HepG2 (cell line): ENCODE data around the gene SMAD3. TPM values are rescaled to one million over a fixed set of nuclear protein-coding genes. Genes with fewer than 3 reads are reported as not detected.

Experiments used
- ATAC-seq: fragments of 200-7000 bp; cut with Tn5 transposase; 3 replicates; pipeline ENCODE4 v1.9.1; 2020; ENCODE audit warnings: mild to moderate bottlenecking, moderate library complexity
- BruUV-seq: library from RNA; stranded (reverse); fragments of 400-500 nt; replicated peaks from 2 replicates; lab custom pipeline; 2021; lab: Mats Ljungman, UMichigan
- CTCF ChIA-PET: fragments of 300-600 bp; formaldehyde crosslinking; extraction: SDS; loops from one replicate; lab custom pipeline; 2021; ENCODE audit warnings: low total read pairs, inconsistent platforms, low intra/inter-chr PET ratio; lab: Yijun Ruan, JAX
- POLR2A ChIA-PET: fragments of 350-600 bp; sonication (Branson Sonifier 250); formaldehyde crosslinking; loops from one replicate; lab custom pipeline; 2020; ENCODE audit warnings: antibody characterized with exemption, inconsistent platforms; lab: Yijun Ruan, JAX
- DNase-seq: peaks from one replicate; pipeline ENCODE4 v3.0.0-alpha.2; 2015; ENCODE audit warnings: low spot score
- FAIRE-seq: peaks from 3 replicates; lab custom pipeline; 2011; peaks lifted over from hg19 to GRCh38; lab: Jason Lieb, UNC
- H2AFZ ChIP-seq: one replicate; pipeline ENCODE4 v1.6.1; 2011; ENCODE audit warnings: low read length, inconsistent platforms
- H3K27ac ChIP-seq: fragments of 300-600 bp; 3 replicates; pipeline ENCODE4 v1.8.0; 2011; ENCODE audit warnings: mixed run types, mild to moderate bottlenecking, mixed read lengths, low read length, inconsistent platforms; ENCODE audit not compliant: insufficient read depth; ENCODE audit errors: extremely low read length
- H3K27me3 ChIP-seq, 2 experiments: fragments of 200-600 bp in 1 of 2; 2 replicates in 1 of 2; 3 replicates in 1 of 2; pipeline versions ENCODE4 v1.6.0 to v1.8.0; 2011; ENCODE audit warnings: low read length in 2 of 2, mild to moderate bottlenecking in 2 of 2, moderate library complexity in 2 of 2, inconsistent platforms in 1 of 2; ENCODE audit not compliant: insufficient read depth in 2 of 2, control insufficient read depth in 1 of 2
- H3K36me3 ChIP-seq, 2 experiments: fragments of 200-600 bp in 1 of 2; replicated peaks in 1 of 2; 2 replicates in 1 of 2; 3 replicates in 1 of 2; pipeline versions ENCODE4 v1.5.1 to v1.8.0; 2011; ENCODE audit warnings: low read length in 2 of 2, inconsistent platforms in 1 of 2; ENCODE audit not compliant: insufficient read depth in 2 of 2, control insufficient read depth in 1 of 2
- H3K4me1 ChIP-seq: 2 replicates; pipeline ENCODE4 v1.5.1; 2012; ENCODE audit warnings: low read length, inconsistent platforms; ENCODE audit not compliant: insufficient read depth
- H3K4me2 ChIP-seq: 2 replicates; pipeline ENCODE4 v1.6.0; 2011; ENCODE audit warnings: low read depth, low read length, inconsistent platforms
- H3K4me3 ChIP-seq, 3 experiments: fragments of 200-600 bp in 1 of 3; sonication (generic), shearing (Covaris generic) in 1 of 3; replicated peaks in 1 of 3; 2 replicates each; pipeline ENCODE4 v1.5.1; 2011 to 2016; ENCODE audit warnings: low read length in 3 of 3, inconsistent platforms in 2 of 3, low read depth in 2 of 3, mild to moderate bottlenecking in 2 of 3, control low read depth in 1 of 3, mixed read lengths in 1 of 3; ENCODE audit not compliant: insufficient read depth in 1 of 3
- H3K79me2 ChIP-seq: one replicate; pipeline ENCODE4 v1.6.1; 2011; ENCODE audit warnings: low read length, inconsistent platforms; ENCODE audit not compliant: insufficient read depth
- H3K9ac ChIP-seq: 2 replicates; pipeline ENCODE4 v1.6.0; 2011; ENCODE audit warnings: mild to moderate bottlenecking, low read depth, low read length, inconsistent platforms; ENCODE audit not compliant: insufficient read depth
- H3K9me3 ChIP-seq: 2 replicates; pipeline ENCODE4 v1.5.1; 2012; ENCODE audit warnings: mild to moderate bottlenecking, low read length
- H4K20me1 ChIP-seq: 2 replicates; pipeline ENCODE4 v1.6.0; 2011; ENCODE audit warnings: inconsistent platforms, mild to moderate bottlenecking, low read length, moderate library complexity; ENCODE audit not compliant: insufficient read depth
- BHLHE40 ChIP-seq: IDR thresholded peaks from 2 replicates; pipeline ENCODE4 v1.6.1; 2011; ENCODE audit warnings: low read length, improper control_type of control experiment
- CEBPZ ChIP-seq: IDR thresholded peaks from 2 replicates; pipeline ENCODE4 v1.6.1; 2012; ENCODE audit warnings: low read length, improper control_type of control experiment
- EEA1 ChIP-seq: sonication (generic); formaldehyde crosslinking; IDR thresholded peaks from 2 replicates; pipeline ENCODE4 v1.5.1; 2020; ENCODE audit warnings: mild to moderate bottlenecking, missing genetic modification reagents, borderline replicate concordance
- GATA4 ChIP-seq: sonication (generic); IDR thresholded peaks from 2 replicates; pipeline ENCODE4 v1.6.1; 2016; ENCODE audit warnings: antibody characterized with exemption, low read depth, borderline replicate concordance
- GATAD1 ChIP-seq: IDR thresholded peaks from 2 replicates; pipeline ENCODE4 v1.6.1; 2016; ENCODE audit warnings: missing genetic modification reagents, missing compliant biosample characterization
- KMT2B ChIP-seq: IDR thresholded peaks from 2 replicates; pipeline ENCODE4 v1.6.1; 2016; ENCODE audit warnings: missing genetic modification reagents, missing compliant biosample characterization
- MED1 ChIP-seq: sonication (generic); formaldehyde crosslinking; IDR thresholded peaks from 2 replicates; pipeline ENCODE4 v1.4.0; 2020; ENCODE audit warnings: missing genetic modification reagents
- NFKB2 ChIP-seq: sonication (generic); formaldehyde crosslinking; IDR thresholded peaks from 2 replicates; pipeline ENCODE4 v1.4.0; 2020; ENCODE audit warnings: missing genetic modification reagents, borderline replicate concordance
- NR3C1 ChIP-seq: sonication (generic); formaldehyde crosslinking; IDR thresholded peaks from 2 replicates; pipeline ENCODE4 v1.4.0; 2020; ENCODE audit warnings: missing genetic modification reagents
- PAWR ChIP-seq: sonication (generic); formaldehyde crosslinking; IDR thresholded peaks from 2 replicates; pipeline ENCODE4 v1.4.0; 2020; ENCODE audit warnings: missing genetic modification reagents, mild to moderate bottlenecking, borderline replicate concordance
- SP140L ChIP-seq: sonication (generic); formaldehyde crosslinking; IDR thresholded peaks from 2 replicates; pipeline ENCODE4 v1.4.0; 2020; ENCODE audit warnings: missing genetic modification reagents, borderline replicate concordance
- XBP1 ChIP-seq: sonication (generic); formaldehyde crosslinking; IDR thresholded peaks from 2 replicates; pipeline ENCODE4 v1.5.0; 2020; ENCODE audit warnings: missing genetic modification reagents
- ZNF138 ChIP-seq: sonication (generic); formaldehyde crosslinking; IDR thresholded peaks from 2 replicates; pipeline ENCODE4 v1.5.0; 2020; ENCODE audit warnings: mild to moderate bottlenecking, low read depth, missing genetic modification reagents
- ZNF275 ChIP-seq: sonication (generic); formaldehyde crosslinking; IDR thresholded peaks from 2 replicates; pipeline ENCODE4 v1.8.0; 2022; ENCODE audit warnings: missing genetic modification reagents, mild to moderate bottlenecking, inconsistent platforms, borderline replicate concordance
- ZNF362 ChIP-seq: sonication (generic); formaldehyde crosslinking; IDR thresholded peaks from 2 replicates; pipeline ENCODE4 v1.4.0; 2020; ENCODE audit warnings: missing genetic modification reagents, mild to moderate bottlenecking, borderline replicate concordance
- ZNF558 ChIP-seq: sonication (generic); formaldehyde crosslinking; IDR thresholded peaks from 2 replicates; pipeline ENCODE4 v1.9.0; 2022; ENCODE audit warnings: mild to moderate bottlenecking, missing genetic modification reagents, borderline replicate concordance
- ZNF7 ChIP-seq: IDR thresholded peaks from 2 replicates; pipeline ENCODE4 v1.6.1; 2016; ENCODE audit warnings: missing biosample characterization, missing genetic modification reagents
- ZNF75D ChIP-seq: sonication (generic); formaldehyde crosslinking; IDR thresholded peaks from 2 replicates; pipeline ENCODE4 v1.8.1; 2023; ENCODE audit warnings: missing genetic modification reagents, mild to moderate bottlenecking, borderline replicate concordance
- WGBS: methylation state at CpG from one replicate; pipeline ENCODE4 v1.1.6; 2017; ENCODE audit warnings: low lambda C conversion rate; 5-methylcytosine and 5-hydroxymethylcytosine counted together
- in situ Hi-C: cut with HindIII; loops from 2 replicates; pipeline ENCODE4 v1.10.0; 2017; ENCODE audit warnings: low pct_unique_long_range_greater_than_20kb; ENCODE audit not compliant: extremely low pct_ligation_motif_present
- intact Hi-C: fragments of 100-400 bp; cut with micrococcal nuclease; formaldehyde crosslinking; loops from one replicate; pipeline ENCODE4 v1.10.0; 2022; ENCODE audit not compliant: unreplicated experiment
- polyA plus RNA-seq, 8 experiments: library from polyadenylated mRNA; depleted of rRNA in 3 of 8; stranded (reverse) in 7 of 8; unstranded in 1 of 8; fragments of >200 nt; fragmentation: Illumina TruSeq in 4 of 8; extraction: Trizol in 4 of 8; gene quantifications; 2 replicates each; pipeline versions ENCODE4 v1.2.1 to v1.2.3, GENCODE V29; 2011 to 2016; ENCODE audit warnings: low read depth in 4 of 8, missing spikeins in 1 of 8, mixed read lengths in 1 of 8; ENCODE audit not compliant: insufficient read depth in 1 of 8
- total RNA-seq, 5 experiments: library from RNA; depleted of rRNA; stranded (reverse); fragments of >200 nt; fragmentation: Illumina TruSeq; extraction: Trizol; gene quantifications; 2 replicates each; pipeline ENCODE4 v1.2.3, GENCODE V29; 2016; ENCODE audit warnings: low read depth in 1 of 5

The SMAD3 gene
- total and polyA plus RNA-seq, 2 of the 13 experiments (the other 11 are each of a cell fraction or from before 2014, with no cell fraction given) = 8.6 to 56.3 TPM

- no peaks in the 10 kb centered on the region for H3K27me3 ChIP-seq
- no peaks in the 10 kb centered on the region for H4K20me1 ChIP-seq
- H3K9ac ChIP-seq = peak overlapping the region; percentile 93
- H2AFZ ChIP-seq = no peak overlapping the region
- peak overlapping the region; percentile 79 for H3K4me2 ChIP-seq
- peak overlapping the region; percentile 6 to 56 (median 36); a peak in 5 of 6 replicates for H3K4me3 ChIP-seq
- TSS peak; percentile 96 for BruUV-seq
- intact Hi-C loops (loop anchor here (1.0 kb wide), 2 partner anchors 10 to 16 kb away; no protein-coding TSS in a partner anchor), in situ Hi-C loops (no loop called here)
- peak; percentile 98 for FAIRE-seq
- peak overlapping the region; percentile 100 for H3K27ac ChIP-seq
- ChIA-PET CTCF (no interaction called here), POLR2A (interaction anchor here (1.0 to 12.1 kb wide), 15 partner anchors 11 to 117 kb away, joined by 3 to 248 read pairs (median 4); partner anchors contain the start of gene SMAD3)
- H3K36me3 ChIP-seq = peaks cover 0 to 18% of the 10 kb centered on the region in 2 experiments
- DNase-seq = peak; percentile 97
- WGBS = 8% methylated on average over 9 of the region's 9 CpGs
- peaks cover 6% of the 10 kb centered on the region for H3K4me1 ChIP-seq
- H3K79me2 ChIP-seq = peaks cover 19% of the 10 kb centered on the region
- ATAC-seq = peak; percentile 91
- no peaks in the 10 kb centered on the region for H3K9me3 ChIP-seq
- no peak for TF ChIP-seq ZNF362 (CRISPR knock-in tag)
- TF ChIP-seq PAWR (CRISPR knock-in tag) = no peak
- TF ChIP-seq GATAD1 (CRISPR knock-in tag) = no peak
- peak; percentile 9; the same call in 1 of the 2 replicates for TF ChIP-seq ZNF7 (CRISPR knock-in tag)
- no peak for TF ChIP-seq SP140L
- TF ChIP-seq ZNF138 (CRISPR knock-in tag) = no peak
- peak; percentile 74 for TF ChIP-seq BHLHE40
- peak; percentile 90; the same call in 1 of the 2 replicates for TF ChIP-seq NFKB2
- no peak for TF ChIP-seq XBP1
- no peak for TF ChIP-seq CEBPZ
- TF ChIP-seq EEA1 (CRISPR knock-in tag) = no peak
- peak; percentile 74; the same call in 1 of the 2 replicates for TF ChIP-seq GATA4
- peak; percentile 81 for TF ChIP-seq MED1
- no peak for TF ChIP-seq NR3C1 (CRISPR knock-in tag)
- TF ChIP-seq ZNF275 = no peak
- TF ChIP-seq ZNF75D (CRISPR knock-in tag) = no peak
- TF ChIP-seq ZNF558 (CRISPR knock-in tag) = no peak
- no peak for TF ChIP-seq KMT2B (CRISPR knock-in tag)
Observed at GRCh38 chr15:67048281-67049279, 16.8 kb upstream of the SMAD3 start.
